GM18511 (cell line): ENCODE results near the gene SIM1.
A peak's percentile ranks its signal among the peaks of the same experiment; 100 is the strongest.

ENCODE experiments used
- ATAC-seq: cut with Tn5 transposase; IDR thresholded peaks from one replicate; pipeline ENCODE4 v1.9.1; 2021; ENCODE audit warnings: mild to moderate bottlenecking, moderate library complexity; ENCODE audit not compliant: unreplicated experiment

The SIM1 gene, protein sequence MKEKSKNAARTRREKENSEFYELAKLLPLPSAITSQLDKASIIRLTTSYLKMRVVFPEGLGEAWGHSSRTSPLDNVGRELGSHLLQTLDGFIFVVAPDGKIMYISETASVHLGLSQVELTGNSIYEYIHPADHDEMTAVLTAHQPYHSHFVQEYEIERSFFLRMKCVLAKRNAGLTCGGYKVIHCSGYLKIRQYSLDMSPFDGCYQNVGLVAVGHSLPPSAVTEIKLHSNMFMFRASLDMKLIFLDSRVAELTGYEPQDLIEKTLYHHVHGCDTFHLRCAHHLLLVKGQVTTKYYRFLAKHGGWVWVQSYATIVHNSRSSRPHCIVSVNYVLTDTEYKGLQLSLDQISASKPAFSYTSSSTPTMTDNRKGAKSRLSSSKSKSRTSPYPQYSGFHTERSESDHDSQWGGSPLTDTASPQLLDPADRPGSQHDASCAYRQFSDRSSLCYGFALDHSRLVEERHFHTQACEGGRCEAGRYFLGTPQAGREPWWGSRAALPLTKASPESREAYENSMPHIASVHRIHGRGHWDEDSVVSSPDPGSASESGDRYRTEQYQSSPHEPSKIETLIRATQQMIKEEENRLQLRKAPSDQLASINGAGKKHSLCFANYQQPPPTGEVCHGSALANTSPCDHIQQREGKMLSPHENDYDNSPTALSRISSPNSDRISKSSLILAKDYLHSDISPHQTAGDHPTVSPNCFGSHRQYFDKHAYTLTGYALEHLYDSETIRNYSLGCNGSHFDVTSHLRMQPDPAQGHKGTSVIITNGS

DNA sequence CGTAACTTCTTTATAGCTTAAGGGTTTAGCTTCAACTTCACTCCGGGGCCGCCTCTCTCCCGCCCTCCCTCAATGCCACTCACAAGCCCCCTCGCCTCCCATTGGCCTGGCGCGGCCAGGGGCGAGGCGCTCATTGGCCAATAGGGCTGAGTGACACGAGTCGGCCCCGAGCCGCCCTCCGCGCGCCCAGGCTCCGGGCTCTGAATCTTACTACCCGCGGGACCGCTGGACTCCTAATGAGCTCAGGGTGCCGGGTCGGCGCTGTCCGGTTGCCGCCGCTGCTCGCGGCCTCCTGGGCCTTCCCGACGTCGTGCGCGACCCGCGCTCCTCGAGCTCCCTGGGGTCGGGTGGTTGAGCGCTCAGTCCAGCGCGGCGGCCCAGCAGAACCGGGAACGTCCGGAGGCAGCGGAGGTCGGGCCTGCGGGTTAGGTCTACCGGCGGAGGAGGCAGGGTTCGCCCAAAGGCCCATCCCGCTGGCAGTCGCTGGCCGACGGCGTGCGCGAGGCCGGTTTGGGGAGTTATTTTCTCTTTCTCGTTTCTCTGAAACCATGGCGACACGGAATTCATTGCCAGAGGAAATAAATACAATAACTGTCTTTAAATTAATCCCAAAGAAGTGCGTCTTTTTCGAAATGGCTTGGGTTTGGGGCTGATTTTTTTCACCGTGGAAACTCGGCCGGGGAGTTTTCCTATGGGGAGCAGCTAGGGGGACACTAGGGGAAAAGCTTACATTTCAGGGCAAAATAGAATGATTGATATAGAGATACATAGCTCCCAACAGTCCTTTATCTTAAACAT is at the start of gene SIM1:
SIM1 (minus strand) TSS at position 19 of the 798 bp plus-strand sequence. CDS start 1,453 bp downstream, outside the sequence.
- no peak for ATAC-seq

DNA sequence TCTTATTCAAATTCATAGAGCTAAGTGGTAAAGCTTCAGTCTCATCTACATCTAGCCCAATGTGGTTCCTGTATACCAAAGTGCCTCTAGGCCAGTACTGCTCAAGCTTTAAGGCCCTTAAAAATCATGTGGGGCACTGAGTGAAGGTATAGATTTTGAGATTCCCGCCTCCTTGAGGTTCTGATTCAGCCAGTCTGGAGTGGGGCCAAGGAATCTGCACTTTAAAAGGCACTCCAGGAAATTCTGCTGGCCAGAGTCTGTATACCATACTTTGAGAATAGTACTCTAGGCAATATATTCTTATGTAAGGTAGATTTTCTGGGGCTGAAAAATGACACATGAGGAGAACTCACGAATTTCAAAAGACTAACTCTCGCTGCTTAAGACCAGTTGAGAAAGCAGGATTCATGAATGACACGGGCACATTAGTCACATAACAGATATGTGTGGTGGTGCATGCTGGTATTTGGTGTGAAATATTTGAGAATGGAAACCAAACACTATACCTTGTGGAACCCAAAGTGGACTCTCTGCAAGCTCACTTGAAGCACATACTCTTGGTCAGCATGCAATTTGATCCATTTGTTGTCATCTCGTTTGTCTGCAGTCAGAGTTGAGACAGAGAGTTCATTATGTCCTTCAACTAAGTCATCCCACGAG is 47.6 kb upstream of the SIM1 start:
- no peak for ATAC-seq

DNA sequence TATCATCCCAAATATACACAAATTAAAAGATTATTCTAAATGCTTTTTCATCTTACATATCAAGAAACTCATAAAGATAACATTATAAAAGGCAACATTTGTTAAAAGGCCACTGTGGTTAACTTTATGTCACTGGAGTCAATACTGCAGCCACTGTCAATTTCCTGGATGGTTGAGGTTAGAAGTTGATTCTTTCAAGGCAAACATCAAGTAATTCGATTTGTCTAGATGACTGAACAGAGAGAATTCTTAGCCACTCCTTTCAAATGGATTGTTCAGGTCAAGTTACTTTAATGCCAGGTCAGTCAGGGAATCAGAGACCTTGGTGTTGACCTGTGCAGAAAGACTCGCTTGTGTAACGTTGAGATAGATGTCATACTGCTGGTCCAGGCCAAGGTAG is 44.4 kb upstream of the SIM1 start:
- ATAC-seq: no peak

DNA sequence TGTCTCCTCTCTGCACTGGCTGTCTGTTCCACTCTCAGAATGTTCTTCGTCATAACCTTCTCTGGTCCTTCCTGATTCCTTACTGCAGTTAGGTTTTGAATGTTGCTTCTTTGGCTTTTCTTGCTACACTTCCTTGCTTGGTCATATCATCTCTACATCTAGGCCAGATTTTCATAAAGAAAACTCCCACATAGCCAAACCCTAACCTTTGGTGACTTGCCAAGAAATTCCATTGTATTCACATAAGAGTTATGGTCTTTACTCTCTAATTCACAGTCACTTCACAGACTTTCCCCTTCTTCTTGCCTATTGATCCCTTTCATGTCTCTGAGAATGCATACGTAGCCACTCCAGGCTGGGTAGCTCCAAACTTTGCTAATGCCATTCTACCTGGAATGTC is 41.9 kb upstream of the SIM1 start:
- no peak for ATAC-seq

DNA sequence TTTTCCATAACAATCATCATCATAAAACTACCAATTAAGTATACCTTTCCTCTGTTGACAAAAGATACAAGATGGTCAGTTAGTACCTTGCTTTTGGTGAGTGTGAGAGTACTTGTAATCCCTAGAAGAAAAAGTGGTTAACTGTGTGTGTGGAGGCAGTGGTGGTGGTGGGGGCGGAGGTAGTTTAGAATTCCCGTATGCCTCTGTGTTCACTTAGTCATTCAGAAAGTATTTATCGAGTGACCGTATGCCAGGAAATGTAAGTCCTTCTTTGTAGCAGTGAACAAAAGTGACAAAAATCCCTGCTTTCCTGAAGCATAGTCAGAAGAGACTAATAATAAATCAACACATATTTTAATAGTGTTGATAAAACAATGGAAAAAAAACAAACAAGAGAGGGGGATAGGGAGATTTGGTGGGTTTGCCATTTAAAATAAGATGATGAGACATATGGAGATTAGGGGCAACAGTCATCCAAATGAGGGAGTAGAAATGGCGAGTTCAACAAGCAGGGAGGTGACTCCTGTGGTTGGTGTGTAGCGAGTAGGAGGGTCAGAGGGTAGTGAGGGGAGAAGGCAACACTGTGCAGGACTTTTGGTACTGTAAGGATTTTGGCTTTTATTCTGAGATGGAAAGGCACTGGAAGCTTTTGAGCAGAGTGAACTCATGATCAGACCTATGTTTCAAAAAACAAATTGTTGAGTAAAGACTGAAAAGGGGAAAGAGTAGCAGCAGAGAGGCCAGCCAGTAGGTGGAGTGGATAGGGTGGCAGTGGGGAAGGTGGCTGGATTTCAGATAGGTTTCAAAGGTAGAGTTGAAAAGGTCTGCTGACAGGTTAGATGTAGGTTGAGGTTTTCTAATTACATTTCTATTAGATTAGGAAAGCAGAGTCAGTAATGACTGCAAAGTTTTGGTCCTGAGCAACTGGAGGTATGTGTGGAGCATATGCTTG is 40.3 kb upstream of the SIM1 start:
- peak; percentile 42 for ATAC-seq

DNA sequence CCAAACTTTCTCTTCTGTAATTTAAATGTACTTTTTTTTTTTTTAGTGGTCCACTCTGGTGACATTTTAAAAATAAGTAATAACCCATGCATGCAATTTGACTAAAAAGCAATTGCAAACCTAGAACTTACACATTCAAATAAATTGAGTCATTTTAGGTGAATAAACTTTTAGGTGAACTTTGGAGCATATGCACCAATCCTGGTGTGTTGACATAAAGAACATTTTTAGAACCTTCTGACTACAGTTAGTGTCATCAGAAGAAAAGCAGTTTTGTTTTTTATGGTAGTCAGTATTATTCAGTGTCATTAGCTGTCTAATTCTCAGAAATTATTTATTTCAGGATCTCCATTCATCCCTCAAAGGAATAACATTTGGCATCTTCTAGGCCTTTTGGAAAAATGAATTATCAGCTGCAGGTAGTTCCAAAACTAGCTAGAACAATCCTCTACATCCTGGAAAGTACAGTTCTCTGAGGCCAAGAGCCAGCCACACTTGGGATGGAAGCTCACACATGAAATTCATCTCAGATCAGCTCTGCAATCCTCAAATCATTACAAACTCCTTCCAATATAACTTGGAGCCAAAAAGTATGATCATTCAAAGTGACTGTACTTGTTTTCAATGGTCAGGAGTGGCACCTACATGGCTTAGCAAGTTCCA is 38.5 kb upstream of the SIM1 start:
- no peak for ATAC-seq

DNA sequence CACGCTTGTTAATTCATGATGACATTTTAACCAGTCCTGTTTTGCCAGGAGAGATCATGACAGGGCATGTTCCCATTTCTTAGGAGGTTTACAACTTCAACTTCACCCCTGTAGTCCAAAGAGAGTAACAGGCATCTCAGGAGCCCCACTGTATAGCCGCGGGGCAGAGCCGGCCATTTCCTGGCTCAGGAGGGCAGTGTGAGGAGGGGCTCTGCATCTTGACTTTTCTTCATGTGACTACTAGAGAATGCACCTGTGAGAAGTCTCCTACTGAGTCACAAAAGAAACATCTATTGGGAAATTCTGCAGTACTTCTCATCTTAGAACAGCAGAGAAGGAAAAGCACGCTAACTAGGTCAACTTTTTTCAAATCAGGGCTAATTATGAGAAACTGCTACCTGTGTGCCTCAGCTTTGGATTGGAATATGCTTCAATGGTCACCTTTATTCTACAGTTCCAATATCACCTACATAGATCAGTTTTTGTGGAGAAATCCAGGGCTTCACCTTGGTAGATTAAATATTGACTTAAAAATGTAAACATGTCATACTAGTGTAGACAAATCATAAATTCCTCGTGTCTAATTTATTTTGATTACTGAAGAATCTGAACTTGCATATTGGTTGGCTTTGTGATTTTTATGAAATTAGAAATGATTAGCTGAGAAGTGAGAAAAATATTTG is 28.6 kb upstream of the SIM1 start:
- no peak for ATAC-seq

DNA sequence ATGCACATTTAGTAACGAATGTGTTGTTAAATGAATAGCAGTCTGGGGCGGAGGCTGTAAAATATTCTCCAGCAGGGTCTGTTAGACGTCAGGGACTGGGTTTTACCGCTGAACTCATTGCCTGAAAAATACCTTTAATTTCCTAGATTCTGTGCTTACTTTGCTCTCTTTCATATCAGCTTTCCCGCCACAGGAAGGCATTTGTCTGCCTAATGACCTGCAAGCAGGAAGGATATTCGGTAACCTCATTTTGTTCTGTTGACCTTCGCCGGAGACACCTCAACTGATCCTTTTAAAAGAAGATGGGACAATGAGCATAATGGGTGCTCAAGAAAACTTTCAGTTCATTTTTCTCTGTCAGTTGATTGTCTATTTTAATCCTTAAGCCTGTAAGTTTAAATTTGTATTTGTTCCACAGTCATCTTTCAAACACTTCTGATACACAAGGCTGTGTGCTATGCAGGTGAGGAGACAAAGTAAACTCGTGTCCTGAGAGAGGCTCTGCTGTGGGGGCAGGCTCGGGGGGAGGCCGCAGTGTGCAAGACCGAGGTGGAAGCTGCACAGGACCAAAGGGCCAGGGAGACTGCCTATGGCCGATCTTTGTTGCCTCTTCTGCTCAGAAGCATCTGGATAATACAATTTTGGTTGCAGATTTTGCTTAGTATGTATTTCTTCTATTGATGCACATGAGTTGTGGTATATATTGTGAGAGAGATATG is 27.4 kb upstream of the SIM1 start:
- ATAC-seq: no peak

DNA sequence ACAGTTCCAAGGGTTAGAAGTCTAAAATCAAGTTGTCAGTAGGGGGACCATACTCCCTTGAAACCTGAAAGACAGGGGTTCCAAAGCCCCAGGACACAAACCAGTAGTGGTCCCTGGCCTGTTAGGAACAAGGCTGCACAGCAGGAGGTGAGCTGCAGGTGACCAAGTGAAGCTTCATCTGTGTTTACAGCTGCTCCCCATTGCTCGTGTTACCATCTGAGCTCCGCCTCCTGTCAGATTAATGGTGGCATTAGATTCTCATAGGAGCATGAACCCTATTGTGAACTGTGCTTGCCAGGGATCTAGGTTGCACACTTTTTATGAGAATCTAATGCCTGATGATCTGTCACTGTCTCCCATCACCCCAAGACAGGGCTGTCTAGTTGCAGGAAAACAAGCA is 25.3 kb upstream of the SIM1 start:
- ATAC-seq: no peak

DNA sequence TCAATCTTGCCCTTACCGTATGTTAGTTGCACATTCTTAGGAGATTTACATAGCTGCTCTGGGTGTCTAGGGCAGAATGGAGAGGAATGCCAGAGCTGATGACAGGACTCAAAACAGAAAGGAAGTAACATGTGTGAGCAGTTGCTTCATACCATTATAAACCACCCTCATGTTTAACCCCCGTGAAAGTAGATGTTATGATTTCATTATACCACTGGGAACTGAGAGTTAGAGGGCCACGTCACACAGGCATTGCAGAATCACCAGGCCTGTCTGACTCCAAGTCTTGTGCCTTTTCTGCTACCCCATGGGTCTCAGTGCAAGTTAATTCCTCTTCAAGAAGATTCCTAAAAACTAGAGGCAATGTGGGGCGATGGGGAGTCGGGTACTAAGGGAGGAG is 23.5 kb upstream of the SIM1 start:
- peak; percentile 54 for ATAC-seq

DNA sequence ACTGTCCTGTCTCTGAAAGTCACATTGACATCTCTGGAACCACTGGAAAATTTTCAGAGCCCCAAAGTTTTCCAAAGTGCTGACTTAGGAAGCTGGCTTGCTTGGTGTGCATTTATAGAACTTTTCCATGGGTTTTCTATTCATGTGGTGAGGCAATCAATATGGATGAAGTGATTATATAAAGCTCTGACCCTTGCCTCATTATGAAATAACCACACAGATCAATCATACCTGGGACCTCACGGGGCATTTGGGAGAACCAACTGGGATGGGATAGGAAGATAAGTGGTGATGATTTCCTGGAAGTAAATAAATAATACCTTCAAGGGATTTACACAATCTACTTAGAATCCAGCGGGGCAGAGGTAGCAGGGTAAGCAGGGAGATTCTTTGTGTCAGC is 22.9 kb upstream of the SIM1 start:
- ATAC-seq: no peak

DNA sequence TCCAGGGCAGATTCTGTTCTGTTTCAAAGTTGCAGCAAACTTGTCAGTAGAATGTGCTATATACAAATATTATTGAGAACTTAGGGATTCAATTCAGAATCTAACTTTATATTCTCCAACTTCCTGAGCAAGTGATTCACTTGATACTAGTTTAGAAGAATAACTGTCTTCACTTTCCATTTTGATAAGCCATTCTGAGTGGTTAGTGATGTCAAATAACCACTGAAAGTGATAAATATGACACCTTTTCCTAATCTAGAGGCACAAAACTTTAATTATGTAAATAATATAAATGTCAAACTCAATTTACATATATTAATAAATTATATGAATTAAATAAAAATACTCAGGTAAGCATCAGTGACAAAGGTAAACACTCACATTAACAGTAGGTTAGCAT is 20.5 kb upstream of the SIM1 start:
- no peak for ATAC-seq

DNA sequence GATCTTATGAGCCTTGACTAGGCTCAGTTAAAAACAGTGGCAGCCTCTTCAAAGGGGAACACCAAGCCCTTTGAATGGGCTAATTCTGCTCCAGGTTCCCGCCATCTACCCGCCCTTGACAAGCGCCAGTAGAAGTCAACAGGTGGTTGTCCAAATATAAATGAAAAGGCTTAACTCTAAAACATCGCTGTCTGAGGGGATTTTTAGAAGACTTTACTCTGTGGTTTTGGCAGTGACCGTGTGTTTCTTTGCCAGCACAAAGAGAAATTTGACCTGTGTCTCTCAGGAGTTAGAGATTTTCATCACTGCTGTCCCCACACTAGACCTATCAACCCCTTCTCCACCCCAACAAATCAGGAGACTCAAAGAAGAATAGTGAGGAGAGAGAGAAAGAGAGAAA is 19.8 kb upstream of the SIM1 start:
- ATAC-seq: peak; percentile 56

DNA sequence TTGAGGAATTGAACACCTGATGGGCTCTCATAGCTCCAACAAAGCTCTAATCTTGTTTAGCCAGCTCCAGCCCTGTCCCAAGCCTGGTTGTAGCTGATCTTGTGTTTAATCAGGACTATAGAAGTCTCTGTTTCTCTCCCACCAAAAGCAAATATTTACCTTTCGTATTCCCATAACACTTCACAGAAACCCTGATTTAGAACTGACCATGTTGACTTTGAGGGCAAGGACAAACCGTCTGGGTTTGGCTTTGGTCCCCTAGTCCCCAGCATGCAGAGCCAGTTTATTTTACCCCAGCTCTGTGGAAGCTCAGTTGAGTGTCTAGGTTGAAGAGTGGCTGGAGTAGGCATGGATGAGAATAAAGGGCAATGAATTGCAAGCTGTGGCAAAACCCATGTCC is 18.0 kb upstream of the SIM1 start:
- no peak for ATAC-seq

DNA sequence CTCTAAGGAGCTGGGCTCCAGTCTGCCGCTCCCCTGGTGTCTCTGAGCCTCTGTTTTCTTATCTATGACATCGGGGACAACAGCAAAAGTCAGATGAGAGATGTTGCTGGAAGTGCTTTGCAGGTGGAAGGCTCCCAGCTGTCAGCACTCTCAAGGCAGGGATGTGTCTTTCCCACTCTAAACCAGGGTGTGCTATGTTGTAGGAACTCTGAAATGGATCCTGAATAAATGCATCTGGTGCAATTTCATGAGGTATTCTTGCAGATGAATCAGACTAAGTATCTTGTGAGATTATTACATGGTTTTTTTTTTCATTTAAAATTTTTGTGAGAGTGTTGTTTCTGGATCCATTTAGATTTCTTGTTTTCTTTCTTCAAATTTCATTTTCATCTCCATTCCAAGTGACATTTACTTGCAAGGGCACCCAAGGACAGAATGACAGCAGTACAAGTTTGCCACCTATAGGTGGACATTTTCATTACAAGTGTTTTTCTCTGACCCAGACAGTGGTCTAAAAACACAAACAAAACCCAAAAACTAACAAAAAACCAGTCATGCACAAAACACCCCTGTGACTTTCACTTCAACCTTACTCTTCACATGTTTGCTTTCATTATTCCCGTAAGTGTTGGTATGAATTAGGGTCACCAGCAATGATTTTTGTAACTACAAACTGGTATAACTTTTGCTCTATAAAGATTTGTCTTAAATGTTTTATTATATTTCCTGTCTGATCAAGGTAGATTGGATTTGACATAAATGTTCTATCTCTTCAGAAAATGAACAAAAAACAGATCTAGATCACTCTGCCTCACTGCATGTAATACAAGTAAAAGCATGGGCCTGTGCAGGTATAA is 14.7 kb upstream of the SIM1 start:
- peak; percentile 57 for ATAC-seq

DNA sequence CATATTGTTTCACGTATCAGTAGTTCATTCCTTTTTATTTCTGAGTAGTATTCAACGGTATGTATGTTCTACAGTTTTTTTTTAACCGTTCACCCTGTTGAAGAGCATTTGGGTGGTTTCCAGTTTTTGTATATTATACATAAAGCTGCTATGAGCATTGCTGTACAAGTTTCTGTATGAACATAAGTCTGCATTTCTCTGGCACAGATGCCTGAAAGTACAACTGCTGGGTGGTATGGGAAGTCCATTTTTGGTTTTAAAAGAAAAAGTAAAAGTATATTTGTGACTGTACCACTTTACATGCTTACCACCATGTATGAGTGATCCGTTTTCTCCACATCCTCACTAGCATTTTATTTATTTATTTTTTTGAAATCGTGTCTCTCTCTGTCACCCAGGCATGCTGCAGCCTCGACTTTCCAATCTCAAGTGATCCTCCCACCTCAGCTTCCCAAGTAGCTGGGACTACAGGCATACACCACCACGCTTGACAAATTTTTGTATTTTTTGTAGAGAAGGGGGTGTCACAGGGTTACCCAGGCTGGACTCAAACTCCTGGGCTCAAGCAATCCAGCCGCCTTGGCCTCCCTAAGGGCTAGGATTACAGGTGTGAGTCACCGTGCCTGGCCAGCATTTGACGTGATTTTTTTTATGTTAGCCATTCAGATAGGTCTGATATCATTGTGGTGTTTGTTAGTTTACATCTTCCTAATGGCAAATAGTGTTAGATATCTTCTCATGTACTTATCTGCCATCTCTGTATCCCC is 11.0 kb upstream of the SIM1 start:
- peak; percentile 73 for ATAC-seq
